Measurements from ENCODE around the gene NSG1.
"Not testable (repeated sequence)": the region's sequence is repeated elsewhere in the genome, so short reads cannot be mapped to it uniquely, and the experiment has no call there.

NSG1 gene

DNA sequence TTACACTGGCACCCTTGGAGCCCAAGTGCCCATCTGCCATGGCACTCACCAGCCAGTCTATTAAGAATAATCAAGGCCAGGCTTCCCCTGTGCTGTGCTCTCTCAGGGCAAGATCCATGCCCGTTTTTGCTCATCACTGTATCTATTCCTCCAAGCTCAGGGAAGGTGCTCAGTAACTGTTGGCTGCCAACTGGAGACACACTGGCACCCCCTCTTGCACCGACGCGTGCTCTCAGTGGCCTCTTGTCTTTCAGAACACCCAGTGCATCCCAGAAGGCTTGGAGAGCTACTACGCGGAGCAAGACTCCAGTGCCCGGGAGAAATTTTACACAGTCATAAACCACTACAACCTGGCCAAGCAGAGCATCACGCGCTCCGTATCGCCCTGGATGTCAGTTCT, 30.1 kb downstream of the NSG1 start:
- no peak for DNase-seq (ENCODE audit: low spot score)

- DNase-seq (ENCODE audit: low spot score): no peak
These were observed 31.0 kb downstream of the NSG1 start for GRCh38 chr4:4417886-4418285.

DNA sequence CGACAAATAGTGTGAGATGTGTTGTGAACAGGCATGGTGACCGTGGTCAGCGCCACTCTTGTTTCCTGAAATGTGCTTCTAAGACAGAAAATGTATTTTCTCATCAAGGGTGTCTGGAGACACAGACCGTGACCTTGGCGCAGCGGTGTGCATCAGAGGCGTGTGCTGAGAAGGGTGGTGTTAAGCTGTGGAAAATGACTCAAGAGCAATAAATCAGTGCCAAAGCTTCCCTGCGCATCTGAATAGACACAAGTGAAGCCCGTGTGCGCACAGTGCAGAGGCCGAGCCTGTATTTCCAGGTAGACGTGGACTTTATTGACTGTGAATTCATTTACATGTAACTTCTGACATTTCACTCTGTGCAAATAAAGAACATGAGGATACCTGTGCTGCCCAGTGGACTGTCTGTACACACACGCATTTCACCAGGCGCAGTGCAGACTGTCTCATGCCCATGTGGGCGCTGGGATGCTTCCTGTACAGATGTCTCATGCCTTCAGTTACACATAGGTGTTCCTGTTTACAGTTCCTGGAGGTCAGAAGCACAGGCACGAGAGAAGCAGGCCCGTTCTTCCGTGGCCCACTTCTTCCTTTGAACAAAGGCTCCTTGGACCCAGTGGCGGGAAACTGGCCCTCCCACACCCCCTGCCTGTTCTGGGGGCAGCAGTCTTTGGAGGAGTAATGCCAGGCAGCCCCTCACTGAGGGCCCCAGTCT, 31.9 kb downstream of the NSG1 start:
- peak; percentile 45 for DNase-seq (ENCODE audit: low spot score)

- DNase-seq (ENCODE audit: low spot score): no peak
These were observed 33.0 kb downstream of the NSG1 start for GRCh38 chr4:4419896-4420295.

DNA sequence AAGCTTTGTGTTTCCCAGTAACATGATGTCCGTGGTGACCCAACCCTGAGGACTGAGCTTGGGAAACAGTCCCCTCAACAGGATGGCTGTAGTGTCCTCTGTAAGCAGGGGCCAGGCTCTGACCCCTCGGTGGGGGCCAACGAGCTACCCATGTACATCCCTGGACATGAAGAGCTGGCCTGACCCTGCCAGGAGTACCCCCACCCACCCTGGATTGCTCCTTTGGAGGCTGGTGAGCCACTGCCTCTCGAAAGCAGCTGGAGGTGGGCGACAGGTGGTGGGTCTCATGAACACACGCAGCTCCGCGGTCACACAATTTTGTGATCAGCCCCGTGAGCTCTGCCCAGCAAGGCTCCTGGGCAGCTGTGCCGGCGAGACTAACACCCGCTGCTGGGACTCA, 33.5 kb downstream of the NSG1 start:
- DNase-seq (ENCODE audit: low spot score): no peak

DNA sequence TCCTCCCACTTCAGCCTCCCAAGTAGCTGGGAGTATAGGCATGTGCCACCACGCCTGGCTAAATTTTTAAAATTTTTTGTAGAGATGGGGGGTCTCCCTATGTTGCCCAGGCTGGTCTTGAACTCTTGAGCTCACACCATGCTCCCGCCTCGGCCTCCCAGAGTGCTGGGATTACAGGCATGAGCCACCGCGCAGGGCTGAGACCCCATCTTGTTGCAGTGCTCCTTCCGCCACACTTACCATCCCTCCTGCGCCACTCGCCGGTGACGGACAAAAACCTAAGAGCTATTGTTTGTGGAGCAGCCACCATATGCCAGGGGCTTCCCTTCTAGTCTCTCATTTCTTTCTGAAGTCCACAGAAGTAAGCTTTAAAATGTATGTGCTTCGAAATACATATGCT, 34.5 kb downstream of the NSG1 start:
- DNase-seq (ENCODE audit: low spot score): no peak

- not testable (repeated sequence) for DNase-seq (ENCODE audit: low spot score)
These were observed 35.2 kb downstream of the NSG1 start for GRCh38 chr4:4422117-4422516.

- DNase-seq (ENCODE audit: low spot score): no peak
These were observed 36.1 kb downstream of the NSG1 start for GRCh38 chr4:4422856-4423499.

DNA sequence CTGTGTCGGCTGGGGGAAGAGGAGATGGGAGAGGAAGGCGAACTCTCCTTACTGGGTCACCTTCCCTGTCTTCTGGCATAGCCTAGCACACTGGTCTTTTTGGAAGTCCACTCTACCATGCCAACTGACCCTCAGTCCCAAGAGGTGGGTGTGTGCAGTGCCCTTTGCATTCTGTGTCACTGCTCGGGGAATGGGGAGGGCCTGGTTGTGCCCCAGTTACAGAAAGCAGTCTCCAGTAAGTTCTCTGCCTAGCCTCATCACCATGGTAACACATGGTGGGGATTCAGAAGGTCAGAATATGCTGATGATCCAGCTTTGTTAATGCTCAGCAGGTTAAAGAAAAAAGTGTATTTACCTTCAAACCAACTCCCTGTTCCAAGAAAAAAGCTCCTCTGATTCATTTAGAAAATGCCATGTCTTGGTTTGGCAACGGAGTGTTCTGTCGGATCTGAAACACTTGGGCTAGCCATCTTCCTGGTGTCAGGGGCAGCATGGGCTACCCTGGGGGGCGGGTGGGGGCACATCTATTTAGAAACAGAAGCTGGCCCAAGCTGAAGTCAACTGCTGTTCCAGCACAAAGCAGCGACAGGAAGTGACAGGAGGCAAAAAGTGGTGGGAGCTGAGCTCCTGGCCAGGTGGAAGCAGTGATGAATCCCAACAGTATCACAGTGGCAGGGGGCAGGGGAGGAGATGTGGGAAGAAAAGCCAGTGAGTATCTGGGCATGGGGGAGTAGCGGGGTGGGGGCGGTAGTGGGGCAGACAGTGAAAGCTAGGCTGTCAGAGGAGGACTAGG, 37.0 kb downstream of the NSG1 start:
- DNase-seq (ENCODE audit: low spot score): no peak

- no peak for DNase-seq (ENCODE audit: low spot score)
These were observed 37.7 kb downstream of the NSG1 start for GRCh38 chr4:4424499-4425115.

- no peak for DNase-seq (ENCODE audit: low spot score)
These were observed 38.3 kb downstream of the NSG1 start for GRCh38 chr4:4425119-4425690.

DNA sequence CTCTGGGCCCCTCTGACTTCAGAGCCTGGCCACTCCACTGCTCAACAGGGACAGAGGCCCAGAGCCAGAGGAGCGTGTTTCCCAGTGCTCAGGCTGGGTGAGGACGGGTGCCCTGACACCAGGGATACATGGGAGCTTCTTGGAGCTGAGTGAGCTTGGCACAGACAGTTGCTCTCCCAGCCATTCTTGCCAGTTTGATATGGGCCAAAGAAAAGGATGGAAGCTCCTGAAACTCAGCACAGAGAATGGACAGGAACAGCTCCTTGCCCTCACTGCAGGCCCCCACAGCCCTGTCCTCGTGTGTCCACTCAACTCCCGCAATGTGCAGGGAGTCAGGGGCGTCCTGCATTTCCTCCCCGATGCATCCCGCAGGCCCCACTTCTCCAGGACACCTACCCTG, 38.8 kb downstream of the NSG1 start:
- no peak for DNase-seq (ENCODE audit: low spot score)

- no peak for DNase-seq (ENCODE audit: low spot score)
These were observed 39.7 kb downstream of the NSG1 start for GRCh38 chr4:4426511-4427120.

- no peak for DNase-seq (ENCODE audit: low spot score)
These were observed 40.4 kb downstream of the NSG1 start for GRCh38 chr4:4427121-4427870.

- DNase-seq (ENCODE audit: low spot score): no peak
These were observed 41.0 kb downstream of the NSG1 start for GRCh38 chr4:4427886-4428285.

GRCh38 chr4:4428966-4429875, 42.3 kb downstream of the NSG1 start:
- no peak for DNase-seq (ENCODE audit: low spot score)

- no peak for DNase-seq (ENCODE audit: low spot score)
These were observed 43.7 kb downstream of the NSG1 start for GRCh38 chr4:4430492-4431195.

DNA sequence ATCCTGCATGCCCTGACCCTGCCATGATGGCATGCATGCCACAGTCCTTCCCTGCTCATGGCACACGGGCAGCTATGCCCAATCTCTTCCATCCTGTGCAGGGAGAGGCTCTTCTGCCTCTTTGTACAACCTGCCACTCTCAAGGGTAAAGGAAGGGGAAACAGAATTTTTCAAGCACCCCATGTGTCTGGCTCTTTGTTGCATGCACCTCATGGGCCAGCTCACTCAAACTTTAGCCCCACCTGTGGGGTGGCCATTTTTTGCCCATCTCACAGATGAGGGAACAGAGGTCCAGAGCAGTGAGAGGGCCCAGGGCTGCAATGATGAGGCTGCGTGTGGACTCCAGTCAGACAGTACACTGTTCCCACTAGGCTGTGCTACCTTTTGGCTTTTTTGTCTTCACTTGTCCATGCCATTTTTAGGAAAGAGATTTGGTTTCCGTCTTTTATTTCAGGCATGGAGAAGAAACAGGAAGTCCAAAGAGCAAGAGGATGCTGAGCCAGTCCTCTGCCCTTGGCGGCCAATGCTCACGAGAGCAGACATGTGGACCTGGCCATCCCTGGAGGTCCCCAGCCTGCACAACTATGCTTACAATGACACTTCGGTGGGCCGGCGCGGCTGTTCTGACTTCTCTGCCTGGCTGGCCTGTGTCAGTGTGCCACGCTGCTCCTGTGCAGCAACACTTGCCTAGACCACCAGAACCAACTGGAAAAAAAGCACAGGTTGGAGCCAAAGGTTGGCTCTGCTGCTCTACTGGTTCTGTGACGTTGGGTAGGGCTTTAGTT, 45.6 kb downstream of the NSG1 start:
- DNase-seq (ENCODE audit: low spot score): no peak

DNA sequence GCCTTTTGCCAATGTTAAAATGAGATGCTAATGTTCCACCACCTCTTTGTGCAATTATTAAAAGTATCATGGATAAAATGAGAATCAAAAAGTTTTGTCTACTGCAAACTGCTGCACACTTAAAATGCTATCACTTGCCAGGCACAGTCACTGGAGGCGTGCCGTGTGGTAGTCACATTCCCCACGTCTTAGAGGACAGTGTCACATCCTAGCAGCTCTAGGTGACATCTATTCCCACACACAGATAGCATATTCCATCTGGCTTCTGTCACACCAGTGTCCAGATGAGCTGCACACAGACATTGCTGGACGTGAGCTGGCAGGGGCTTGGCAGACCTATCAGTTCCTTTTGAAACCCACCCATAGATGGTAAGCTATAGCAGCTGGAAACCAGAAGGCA, 47.0 kb downstream of the NSG1 start:
- no peak for DNase-seq (ENCODE audit: low spot score)

Data from left forelimb (tissue), 1 donor.